ENCODE data around the gene CCDC18. TPM values are rescaled to one million over a fixed set of nuclear protein-coding genes. Genes with fewer than 3 reads are reported as not detected.

Gene CCDC18
- total and polyA plus RNA-seq, 4 donors = 2.7 to 8.5 (median 7.2) TPM

DNA sequence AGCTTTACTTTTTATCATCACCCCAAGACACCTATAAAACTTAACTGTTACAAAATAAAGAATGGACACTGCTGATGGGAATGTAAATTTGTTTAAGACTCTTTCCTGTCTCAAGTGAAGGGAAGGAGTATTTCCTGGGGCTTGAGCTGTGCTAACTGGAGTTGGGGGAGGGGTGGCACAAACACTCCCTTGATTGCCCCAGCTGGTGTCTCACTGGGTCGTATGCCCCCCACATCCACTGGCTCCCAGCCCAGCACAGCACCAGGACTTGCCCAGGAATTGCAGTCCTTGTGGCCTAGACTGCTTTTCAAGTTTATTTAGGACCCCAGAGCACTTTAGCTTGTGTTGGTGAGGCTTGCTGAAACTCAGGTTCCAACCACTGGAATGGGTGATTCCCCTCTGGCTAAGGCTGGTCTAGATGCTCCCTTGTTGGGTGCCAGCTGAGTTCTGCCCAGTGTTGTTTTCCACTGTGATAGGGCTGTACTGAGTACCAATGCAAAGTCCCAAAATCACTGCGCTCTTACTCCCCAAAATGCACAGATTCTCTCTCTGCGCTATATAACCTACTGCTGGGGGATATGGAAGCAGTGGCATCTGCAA, 116.1 kb downstream of the CCDC18 start:
- Histone ChIP-seq H3K27me3 (ENCODE audit: control insufficient read depth in 4 of 4, insufficient read depth in 4 of 4, low read length in 3 of 4) (no peaks in the 10 kb centered on the region), H3K9ac (ENCODE audit: low read depth in 1 of 2, low read length in 2 of 2) (no peak overlapping the region)

DNA sequence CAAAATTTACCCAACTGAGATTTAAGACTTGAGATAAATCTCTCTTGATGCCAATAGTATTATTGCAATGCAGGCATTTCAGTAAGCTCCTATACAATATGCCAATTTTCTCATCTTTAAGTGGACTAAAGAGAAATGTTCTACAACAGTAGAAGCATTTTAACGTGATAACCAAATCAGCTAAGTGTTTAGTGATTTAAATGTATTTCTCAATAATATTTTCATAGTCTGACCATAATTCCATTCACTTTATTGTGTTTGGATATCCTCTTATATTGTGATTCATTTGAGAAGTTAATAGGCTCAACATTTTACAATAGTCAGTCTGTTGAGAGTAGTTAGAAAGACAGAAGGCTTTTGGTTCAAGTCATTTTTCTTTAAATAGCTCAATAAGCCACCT, 120.6 kb downstream of the CCDC18 start:
- no peaks in the 10 kb centered on the region for H3K27me3 ChIP-seq (ENCODE audit: control insufficient read depth in 4 of 4, insufficient read depth in 4 of 4, low read length in 3 of 4)
- H3K9ac ChIP-seq (ENCODE audit: low read depth in 1 of 2, low read length in 2 of 2) = no peak overlapping the region
- H3K36me3 ChIP-seq (ENCODE audit: control insufficient read depth in 4 of 4, insufficient read depth in 3 of 4, low read depth in 1 of 4, low read length in 3 of 4) = no peaks in the 10 kb centered on the region
- TF ChIP-seq FOXA2 (IDR thresholded peaks at IDR 0.05) = no peak
- no peak for TF ChIP-seq HNF4A (conservative IDR thresholded peaks at IDR 0.05)
- no peak for TF ChIP-seq TAF1 (conservative IDR thresholded peaks at IDR 0.05)
- TF ChIP-seq RXRA (IDR thresholded peaks at IDR 0.05) = no peak
- no peak for TF ChIP-seq EGR1 (IDR thresholded peaks at IDR 0.05; ENCODE audit: low read depth in 2 of 2)
- TF ChIP-seq NR2F2 (IDR thresholded peaks at IDR 0.05) = no peak
- TF ChIP-seq, protein P1, sequence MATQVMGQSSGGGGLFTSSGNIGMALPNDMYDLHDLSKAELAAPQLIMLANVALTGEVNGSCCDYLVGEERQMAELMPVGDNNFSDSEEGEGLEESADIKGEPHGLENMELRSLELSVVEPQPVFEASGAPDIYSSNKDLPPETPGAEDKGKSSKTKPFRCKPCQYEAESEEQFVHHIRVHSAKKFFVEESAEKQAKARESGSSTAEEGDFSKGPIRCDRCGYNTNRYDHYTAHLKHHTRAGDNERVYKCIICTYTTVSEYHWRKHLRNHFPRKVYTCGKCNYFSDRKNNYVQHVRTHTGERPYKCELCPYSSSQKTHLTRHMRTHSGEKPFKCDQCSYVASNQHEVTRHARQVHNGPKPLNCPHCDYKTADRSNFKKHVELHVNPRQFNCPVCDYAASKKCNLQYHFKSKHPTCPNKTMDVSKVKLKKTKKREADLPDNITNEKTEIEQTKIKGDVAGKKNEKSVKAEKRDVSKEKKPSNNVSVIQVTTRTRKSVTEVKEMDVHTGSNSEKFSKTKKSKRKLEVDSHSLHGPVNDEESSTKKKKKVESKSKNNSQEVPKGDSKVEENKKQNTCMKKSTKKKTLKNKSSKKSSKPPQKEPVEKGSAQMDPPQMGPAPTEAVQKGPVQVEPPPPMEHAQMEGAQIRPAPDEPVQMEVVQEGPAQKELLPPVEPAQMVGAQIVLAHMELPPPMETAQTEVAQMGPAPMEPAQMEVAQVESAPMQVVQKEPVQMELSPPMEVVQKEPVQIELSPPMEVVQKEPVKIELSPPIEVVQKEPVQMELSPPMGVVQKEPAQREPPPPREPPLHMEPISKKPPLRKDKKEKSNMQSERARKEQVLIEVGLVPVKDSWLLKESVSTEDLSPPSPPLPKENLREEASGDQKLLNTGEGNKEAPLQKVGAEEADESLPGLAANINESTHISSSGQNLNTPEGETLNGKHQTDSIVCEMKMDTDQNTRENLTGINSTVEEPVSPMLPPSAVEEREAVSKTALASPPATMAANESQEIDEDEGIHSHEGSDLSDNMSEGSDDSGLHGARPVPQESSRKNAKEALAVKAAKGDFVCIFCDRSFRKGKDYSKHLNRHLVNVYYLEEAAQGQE (IDR thresholded peaks at IDR 0.05) = no peak
- TF ChIP-seq HNF4G (IDR thresholded peaks at IDR 0.05) = no peak
- no peak for TF ChIP-seq SP1 (IDR thresholded peaks at IDR 0.05)
- no peak for TF ChIP-seq YY1 (IDR thresholded peaks at IDR 0.05)
- no peak for TF ChIP-seq JUND (IDR thresholded peaks at IDR 0.05)
- no peak for TF ChIP-seq GABPA (IDR thresholded peaks at IDR 0.05 in 1 of 2, conservative IDR thresholded peaks at IDR 0.05 in 1 of 2)
- TF ChIP-seq, protein P2, sequence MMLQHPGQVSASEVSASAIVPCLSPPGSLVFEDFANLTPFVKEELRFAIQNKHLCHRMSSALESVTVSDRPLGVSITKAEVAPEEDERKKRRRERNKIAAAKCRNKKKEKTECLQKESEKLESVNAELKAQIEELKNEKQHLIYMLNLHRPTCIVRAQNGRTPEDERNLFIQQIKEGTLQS (IDR thresholded peaks at IDR 0.05) = no peak
- TF ChIP-seq RAD21 (IDR thresholded peaks at IDR 0.05) = no peak
- no peak overlapping the region for H3K27ac ChIP-seq (ENCODE audit: low read depth in 1 of 2, low read length in 2 of 2)
- H3K4me3 ChIP-seq (ENCODE audit: low read depth in 1 of 3, low read length in 3 of 3) = no peak overlapping the region
- H3K9me3 ChIP-seq (ENCODE audit: control insufficient read depth in 4 of 4, low read length in 3 of 4) = no peaks in the 10 kb centered on the region
- no peak for DNase-seq (ENCODE audit: low spot score)
- no peaks in the 10 kb centered on the region for H3K4me1 ChIP-seq (ENCODE audit: control insufficient read depth in 4 of 4, insufficient read depth in 4 of 4, low read length in 3 of 4)
- 83% methylated on average over 1 of the region's 1 CpG for WGBS

More for the DNA sequence above, 116.1 kb downstream of the CCDC18 start:
- H3K9me3 ChIP-seq (ENCODE audit: control insufficient read depth in 4 of 4, low read length in 3 of 4) = no peaks in the 10 kb centered on the region
- no peaks in the 10 kb centered on the region for H3K36me3 ChIP-seq (ENCODE audit: control insufficient read depth in 4 of 4, insufficient read depth in 3 of 4, low read depth in 1 of 4, low read length in 3 of 4)
- no peak for DNase-seq (ENCODE audit: low spot score)
- 87% methylated on average over 3 of the region's 3 CpGs for WGBS
- H3K4me3 ChIP-seq (ENCODE audit: low read depth in 1 of 3, low read length in 3 of 3) = no peak overlapping the region
- no peaks in the 10 kb centered on the region for H3K4me1 ChIP-seq (ENCODE audit: control insufficient read depth in 4 of 4, insufficient read depth in 4 of 4, low read length in 3 of 4)
- TF ChIP-seq SP1 (IDR thresholded peaks at IDR 0.05) (no peak), GABPA (IDR thresholded peaks at IDR 0.05 in 1 of 2, conservative IDR thresholded peaks at IDR 0.05 in 1 of 2) (no peak), EGR1 (IDR thresholded peaks at IDR 0.05; ENCODE audit: low read depth in 2 of 2) (no peak), FOXA1 (IDR thresholded peaks at IDR 0.05) (no peak), JUND (IDR thresholded peaks at IDR 0.05) (no peak)
- TF ChIP-seq, protein P2 (IDR thresholded peaks at IDR 0.05) = no peak
- TF ChIP-seq, protein P3, sequence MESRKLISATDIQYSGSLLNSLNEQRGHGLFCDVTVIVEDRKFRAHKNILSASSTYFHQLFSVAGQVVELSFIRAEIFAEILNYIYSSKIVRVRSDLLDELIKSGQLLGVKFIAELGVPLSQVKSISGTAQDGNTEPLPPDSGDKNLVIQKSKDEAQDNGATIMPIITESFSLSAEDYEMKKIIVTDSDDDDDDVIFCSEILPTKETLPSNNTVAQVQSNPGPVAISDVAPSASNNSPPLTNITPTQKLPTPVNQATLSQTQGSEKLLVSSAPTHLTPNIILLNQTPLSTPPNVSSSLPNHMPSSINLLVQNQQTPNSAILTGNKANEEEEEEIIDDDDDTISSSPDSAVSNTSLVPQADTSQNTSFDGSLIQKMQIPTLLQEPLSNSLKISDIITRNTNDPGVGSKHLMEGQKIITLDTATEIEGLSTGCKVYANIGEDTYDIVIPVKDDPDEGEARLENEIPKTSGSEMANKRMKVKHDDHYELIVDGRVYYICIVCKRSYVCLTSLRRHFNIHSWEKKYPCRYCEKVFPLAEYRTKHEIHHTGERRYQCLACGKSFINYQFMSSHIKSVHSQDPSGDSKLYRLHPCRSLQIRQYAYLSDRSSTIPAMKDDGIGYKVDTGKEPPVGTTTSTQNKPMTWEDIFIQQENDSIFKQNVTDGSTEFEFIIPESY (IDR thresholded peaks at IDR 0.05) = no peak
- TF ChIP-seq, protein P4, sequence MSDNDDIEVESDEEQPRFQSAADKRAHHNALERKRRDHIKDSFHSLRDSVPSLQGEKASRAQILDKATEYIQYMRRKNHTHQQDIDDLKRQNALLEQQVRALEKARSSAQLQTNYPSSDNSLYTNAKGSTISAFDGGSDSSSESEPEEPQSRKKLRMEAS (IDR thresholded peaks at IDR 0.05) = no peak
- H3K27ac ChIP-seq (ENCODE audit: low read depth in 1 of 2, low read length in 2 of 2) = no peak overlapping the region
